ENCODE data around the gene CYB5D1. TPM values are rescaled to one million over a fixed set of nuclear protein-coding genes. Genes with fewer than 3 reads are reported as not detected.
"Not testable (repeated sequence)": the region's sequence is repeated elsewhere in the genome, so short reads cannot be mapped to it uniquely, and the experiment has no call there.

The CYB5D1 gene
- polyA plus RNA-seq, 3 donors = 23.1 to 24.3 (median 23.8) TPM

DNA sequence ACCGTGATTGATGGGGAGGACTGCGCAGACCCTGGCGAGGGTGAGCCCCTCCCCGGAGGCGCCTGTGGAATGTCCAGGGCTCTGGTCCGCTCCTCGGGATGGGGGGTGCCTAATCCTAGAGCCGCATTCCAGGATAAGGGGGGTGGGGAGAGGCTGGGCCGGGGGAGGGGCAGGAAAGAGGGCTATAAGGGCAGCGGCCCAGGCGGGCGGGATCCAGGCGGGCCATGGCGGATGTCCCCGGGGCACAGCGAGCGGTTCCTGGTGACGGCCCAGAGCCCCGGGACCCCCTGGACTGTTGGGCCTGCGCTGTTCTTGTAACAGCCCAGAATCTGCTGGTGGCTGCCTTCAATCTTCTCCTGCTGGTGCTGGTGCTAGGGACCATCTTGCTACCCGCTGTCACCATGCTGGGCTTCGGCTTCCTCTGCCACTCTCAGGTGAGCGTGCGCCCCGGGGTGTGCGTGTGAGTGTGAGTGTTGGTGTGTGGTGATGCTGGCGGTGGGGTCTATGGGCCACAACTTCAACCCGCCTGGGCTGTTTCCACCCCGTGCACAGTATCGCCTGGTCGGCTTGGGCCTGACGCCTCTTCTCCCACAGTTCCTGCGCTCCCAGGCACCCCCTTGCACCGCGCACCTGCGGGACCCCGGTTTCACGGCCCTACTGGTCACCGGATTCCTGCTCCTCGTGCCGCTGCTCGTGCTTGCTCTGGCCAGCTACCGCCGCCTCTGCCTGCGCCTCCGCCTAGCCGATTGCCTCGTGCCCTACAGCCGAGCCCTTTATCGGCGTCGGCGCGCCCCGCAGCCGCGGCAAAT is 2.7 kb upstream of the CYB5D1 start, which contains the start of gene TMEM88:
Gene TMEM88 (plus strand): TSS at position 216 of the 809 bp plus-strand sequence. CDS start 9 bp downstream, at position 225.
- DNase-seq (ENCODE audit: low read depth in 3 of 3, low spot score in 2 of 3) = peak in 1 of 3 donors; percentile 18

DNA sequence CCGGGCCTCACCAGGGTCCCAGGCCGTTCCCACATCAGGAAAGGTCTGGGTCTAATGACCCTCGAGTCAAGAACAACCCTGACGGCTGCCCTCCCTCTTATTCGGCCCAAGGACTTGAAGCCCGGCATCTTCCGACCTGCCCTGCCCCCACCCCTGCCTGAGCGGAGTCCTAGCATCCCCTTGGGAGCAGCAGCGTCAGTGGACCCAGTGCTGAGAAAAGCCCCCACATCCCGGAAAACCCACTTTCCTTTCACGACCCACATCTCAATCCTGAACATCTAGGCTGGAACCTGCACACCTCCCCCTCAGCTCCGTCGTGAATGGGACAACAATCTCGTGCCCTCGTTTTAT is 2.2 kb upstream of the CYB5D1 start:
- DNase-seq (ENCODE audit: low read depth in 3 of 3, low spot score in 2 of 3) = no peak

DNA sequence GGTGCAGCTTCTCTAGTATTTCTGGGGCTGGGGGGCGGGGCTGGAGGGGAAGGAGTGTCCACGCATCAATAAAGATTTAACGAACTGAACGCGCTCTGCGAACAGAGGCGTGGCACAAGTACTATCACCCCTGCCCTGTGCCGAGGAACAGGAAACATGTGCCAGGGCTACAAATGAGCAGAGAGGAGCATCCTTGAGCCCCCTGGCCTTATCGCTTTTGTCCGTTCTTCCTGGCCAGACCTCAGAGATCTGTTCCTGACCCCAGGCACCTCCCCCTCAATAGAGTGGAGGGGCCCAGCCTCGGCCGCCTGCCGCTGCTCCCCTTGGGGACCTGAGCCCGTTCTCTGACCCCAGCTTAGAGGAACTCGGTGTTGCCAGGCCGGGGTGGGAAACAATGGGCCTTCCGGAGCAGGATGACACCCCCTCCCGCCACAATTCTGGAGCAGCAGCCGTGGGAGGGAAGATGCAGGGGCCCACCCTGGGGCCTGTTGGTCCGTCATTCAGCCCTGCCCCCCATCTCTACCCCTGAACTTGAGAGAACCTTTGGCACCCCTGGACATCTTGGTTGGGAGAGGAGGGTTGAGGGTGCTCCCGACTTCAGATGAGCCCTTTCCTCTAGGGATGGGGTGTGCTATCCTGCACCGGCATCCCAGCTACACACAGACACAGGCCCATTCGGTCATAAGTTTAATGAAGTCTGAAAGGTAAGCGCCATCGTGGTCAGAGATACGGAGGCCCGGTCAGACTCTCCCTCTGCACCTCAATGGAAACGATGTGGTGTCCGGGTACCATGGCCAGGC is 1.6 kb upstream of the CYB5D1 start:
- DNase-seq (ENCODE audit: low read depth in 3 of 3, low spot score in 2 of 3) = peak in 1 of 3 donors; percentile 33

DNA sequence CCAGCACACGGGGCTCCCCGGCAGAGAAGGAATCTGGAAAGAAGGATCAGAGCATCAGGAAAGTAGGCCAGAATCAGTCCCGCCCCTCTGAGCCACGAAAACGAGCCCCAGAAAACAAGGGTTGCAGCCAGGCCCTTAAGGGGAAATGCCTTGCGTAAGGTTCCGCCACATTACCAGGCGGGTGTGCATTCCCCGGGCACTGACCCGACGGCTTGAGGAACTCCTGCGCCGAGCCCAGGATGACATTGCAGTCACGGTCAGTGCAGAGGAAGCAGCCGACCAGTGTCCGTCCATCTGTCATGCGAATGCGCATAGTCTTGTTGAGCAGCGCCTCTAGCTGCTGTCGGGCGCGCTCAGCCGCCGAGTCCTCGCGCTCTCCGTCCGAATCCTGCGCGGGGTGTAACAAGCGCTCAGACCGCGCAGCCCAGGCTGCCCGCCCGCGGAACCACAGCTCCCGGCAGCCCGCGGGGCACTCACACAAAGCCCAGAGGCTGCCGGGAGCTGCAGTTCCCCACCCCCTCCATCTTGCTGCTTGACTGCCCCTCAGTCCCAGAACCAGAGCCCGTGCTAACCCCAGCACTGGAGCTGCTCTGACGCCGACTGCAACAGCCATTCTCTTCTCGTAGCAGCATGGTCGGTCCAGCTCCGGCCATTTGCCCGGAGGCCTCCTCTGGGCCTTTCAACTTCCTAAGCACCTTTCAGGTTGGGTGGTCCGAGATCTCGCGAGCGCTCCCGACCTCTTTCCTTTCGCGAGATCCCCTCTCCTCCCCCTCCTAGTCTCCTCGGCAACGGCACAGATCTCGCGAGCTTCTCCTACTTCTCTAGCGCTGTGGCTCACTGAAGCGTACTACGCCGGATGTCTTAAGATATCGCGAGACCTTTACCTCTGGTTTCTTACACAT is 741 bp upstream of the CYB5D1 start, which contains the start of gene NAA38:
Gene NAA38 (minus strand): TSS at position 749 of the 902 bp plus-strand sequence. CDS start 96 bp downstream, at position 653.
- DNase-seq (ENCODE audit: low read depth in 3 of 3, low spot score in 2 of 3) = peak; percentile 99 to 100 (median 99)

DNA sequence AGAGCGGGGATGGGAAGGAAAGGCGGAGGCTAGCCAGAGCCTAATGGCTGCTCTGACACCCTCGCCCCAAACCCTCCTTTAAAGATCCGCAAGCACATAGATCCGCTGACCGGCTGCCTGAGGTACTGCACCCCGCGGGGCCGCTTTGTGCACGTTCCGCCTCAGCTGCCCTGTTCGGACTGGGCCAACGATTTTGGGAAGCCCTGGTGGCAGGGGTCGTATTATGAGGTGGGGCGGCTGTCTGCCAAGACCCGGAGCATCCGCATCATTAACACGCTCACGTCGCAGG is 663 bp downstream of the CYB5D1 start:
- DNase-seq (ENCODE audit: low read depth in 3 of 3, low spot score in 2 of 3) = no peak

DNA sequence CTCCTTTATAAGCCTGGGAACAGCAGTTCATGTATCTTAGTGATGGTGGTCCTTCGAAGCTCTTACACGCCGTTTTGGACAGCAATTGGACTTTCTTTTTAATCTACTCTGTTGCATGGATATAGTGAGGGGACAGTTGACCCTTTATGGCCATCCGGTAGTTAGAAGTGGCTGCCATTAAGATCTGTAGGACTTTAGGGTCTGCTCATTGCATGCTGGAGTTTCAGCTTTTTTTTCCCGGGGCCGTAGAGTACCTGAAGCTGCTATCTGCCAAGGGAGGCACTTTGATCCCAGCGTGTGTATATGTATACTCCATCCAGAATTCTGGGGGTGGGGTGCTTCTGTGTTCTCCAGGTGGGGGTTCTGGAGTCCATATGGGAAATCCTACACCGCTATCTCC is 1.2 kb downstream of the CYB5D1 start:
- no peak for DNase-seq (ENCODE audit: low read depth in 3 of 3, low spot score in 2 of 3)

DNA sequence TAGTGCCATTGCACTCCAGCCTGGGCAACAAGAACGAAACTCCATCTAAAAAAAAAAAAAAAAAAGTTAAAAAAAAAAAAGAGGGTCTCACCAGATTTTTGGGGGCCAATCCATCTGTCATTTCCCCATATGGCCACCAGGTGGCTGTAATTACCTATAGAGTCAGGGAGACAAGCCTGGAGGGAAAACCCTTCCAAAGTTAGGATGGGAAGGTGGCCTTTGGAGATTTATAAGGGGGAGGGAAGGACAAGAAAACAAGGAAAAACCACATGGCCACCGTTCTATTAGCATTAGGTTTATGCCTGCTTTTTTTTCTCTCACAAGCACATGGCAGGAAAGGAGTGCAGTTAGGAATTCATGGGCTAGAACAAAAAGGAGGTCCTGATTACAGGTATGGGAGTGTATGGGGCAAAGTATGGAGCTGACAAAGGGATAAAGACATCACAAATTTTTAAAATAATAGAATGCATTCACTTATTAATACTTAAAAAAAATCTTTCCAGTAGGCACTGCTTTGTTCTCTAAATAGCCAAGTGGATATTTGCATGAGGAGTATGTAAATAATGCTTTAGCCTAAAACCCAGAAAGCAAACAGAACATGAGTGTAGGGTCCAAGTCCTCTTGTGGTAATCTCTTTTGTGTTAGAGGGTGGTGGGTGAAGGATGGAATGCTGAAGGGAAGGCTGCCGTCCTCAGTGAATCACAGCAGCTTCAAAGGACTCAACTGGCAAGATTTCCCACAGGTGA is 5.1 kb downstream of the CYB5D1 start:
- DNase-seq (ENCODE audit: low read depth in 3 of 3, low spot score in 2 of 3) = no peak

DNA sequence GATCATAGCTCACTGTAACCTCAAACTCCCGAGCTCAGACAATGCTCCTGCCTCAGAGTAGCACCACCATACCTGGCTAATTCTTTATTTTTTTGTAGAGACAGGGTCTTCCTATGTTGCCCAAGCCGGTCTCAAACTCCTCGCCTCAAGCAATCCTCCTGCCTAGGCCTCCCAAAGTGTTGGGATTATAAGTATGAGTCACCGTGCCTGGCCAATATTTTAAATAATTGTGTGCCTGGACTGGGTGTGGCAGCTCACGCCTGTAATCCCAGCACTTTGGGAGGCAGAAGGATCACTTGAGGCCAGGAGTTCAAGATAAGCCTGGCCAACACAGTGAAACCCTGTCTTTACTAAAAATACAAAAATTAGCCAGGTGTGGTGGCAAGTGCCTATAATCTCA is 6.6 kb downstream of the CYB5D1 start:
- DNase-seq (ENCODE audit: low read depth in 3 of 3, low spot score in 2 of 3) = not testable (repeated sequence)

DNA sequence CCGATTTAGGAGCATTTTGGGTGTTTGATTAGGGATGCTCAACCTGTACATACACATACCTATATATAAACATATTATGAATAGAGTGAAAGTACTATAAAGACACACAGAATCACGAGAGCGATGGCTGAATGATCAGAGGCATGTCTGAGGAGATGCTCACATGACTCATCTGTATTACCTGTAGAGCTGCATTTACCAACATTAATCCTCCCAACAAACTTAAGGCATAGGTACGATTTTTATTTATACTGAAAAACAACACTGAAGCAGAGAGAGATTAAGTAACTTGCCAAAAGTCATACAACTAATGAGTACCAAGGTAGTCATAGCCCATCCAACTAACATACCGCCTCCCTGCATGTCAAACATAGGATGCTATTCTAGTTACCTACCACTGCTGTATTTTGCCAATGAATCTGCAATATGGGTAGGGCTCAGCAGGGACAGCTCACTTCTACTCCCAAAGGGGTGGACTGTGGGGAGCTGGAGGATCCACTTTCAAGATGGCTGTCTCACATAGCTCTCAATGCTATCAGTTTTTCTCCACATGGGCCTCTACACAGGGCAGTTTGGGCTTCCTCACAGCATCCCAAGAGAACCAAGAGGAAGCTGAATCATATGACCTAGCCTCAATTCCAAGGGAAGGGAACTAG is 7.3 kb downstream of the CYB5D1 start:
- DNase-seq (ENCODE audit: low read depth in 3 of 3, low spot score in 2 of 3) = no peak

DNA sequence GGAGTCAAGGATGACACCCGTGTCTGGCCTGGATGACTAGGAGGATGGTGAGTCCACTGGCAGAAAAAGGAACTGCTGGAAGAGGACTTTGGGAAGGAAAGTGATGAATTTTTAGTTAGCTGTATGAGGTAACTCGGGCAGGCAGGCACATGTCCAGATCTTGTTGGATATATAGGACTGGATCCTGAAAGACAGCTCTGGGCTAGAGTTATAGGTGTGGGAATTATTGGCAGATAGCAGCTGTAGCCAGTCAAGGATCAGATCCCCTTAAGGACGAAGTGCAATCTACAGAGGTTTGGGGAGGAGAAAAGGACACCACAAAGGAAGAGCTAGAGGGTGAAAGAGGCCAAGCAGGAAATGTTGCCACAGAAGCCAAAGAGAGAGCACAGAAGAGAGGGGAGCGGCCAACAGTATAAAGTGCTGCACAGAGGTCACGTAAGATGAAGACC is 10.1 kb downstream of the CYB5D1 start:
- no peak for DNase-seq (ENCODE audit: low read depth in 3 of 3, low spot score in 2 of 3)

DNA sequence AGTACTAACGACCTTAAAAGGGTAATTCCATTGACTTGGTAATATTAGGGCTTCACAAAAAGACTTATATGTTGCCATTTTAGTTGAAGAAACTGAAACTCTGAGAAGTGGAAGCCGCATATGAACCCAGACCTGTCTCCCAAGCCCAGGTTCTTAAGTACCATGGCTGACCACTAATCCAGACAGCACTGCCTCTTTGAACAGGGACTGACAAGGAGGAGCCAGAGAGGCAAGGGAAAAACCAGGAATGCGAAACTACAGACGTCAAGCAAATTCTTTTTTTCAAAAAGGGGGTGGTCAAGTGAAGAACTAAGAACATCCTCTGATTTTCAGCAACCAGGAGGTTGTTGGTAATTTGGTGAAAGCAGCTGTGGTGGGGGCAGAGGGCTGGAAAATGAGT is 15.2 kb downstream of the CYB5D1 start:
- no peak for DNase-seq (ENCODE audit: low read depth in 3 of 3, low spot score in 2 of 3)

DNA sequence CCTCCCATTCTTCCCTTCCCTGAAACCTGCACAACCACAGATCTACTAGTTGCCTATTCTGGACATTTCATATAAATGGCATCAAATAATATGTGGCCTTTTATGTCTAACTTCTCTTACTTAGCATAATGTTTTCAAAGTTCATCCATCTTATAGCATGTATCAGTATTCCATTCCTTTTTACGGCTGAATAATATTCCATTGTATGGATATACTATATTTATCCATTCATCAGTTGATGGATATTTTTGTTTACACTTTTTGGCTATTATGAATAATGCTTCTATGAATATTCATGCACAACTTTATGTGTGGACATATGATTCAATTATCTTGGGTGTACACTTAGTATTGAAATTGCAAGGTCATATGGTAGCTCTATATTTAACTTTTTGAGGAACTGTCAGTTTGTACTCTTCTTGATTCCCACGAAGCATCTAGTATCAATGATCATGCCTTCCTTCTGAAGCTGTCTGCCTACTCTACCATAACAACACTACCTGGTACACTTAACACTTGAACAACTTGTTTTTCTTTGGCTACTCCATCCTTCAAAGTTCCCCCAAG is 18.1 kb downstream of the CYB5D1 start:
- DNase-seq (ENCODE audit: low read depth in 3 of 3, low spot score in 2 of 3) = no peak

DNA sequence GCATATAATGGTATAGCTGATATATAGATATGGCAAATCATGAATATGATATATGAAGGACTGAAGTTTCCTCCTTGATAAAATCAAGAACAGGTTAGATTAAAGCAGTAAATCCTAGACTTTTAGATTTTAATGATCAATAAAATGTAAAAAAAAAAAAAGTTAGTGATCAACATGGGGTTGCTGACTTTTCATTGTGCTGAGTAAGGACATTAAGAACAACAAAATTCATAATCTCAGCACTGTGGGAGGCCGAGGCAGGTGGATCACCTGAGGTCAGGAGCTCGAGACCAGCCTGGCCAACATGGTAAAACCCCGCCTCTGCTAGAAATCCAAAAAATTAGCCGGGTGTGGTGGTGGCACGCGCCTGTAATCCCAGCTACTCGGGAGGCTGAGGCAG is 20.4 kb downstream of the CYB5D1 start:
- DNase-seq (ENCODE audit: low read depth in 3 of 3, low spot score in 2 of 3) = no peak

DNA sequence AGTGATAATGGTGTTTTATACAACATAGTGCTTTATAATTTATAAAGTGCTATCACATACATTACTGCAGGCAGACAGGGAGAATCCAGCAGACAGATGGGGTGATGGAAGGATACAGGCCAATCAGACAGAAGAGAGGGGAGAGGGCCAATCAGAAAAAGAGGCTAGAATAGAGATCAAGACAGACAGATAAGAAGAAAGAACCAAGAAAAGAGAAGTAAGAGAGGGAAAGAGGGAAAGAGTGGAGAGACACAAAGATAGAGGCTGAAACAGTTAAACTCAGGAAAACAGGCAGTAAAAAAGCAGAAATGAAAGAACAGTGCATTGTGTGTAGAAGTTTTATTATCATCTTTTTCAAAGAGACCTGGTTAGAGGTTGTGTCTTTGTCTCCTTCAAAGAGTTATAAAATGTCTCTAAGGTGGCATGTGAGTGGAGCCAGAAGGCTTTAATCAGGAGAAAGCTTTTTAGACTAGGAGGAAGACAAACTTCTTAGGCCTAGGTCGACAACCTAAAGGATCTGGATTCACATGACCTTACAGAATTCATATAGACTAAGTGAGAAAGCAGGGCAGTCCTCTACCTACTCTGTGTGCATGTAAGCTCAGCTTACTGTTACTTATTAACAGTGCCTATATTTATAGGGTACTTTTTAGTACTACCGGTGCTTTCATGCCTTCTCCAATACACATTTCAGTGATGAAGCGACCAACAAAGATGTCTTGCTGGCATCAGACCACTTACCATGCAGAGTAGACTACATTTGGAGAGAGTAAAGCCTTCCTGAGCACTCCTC is 22.5 kb downstream of the CYB5D1 start:
- no peak for DNase-seq (ENCODE audit: low read depth in 3 of 3, low spot score in 2 of 3)

DNA sequence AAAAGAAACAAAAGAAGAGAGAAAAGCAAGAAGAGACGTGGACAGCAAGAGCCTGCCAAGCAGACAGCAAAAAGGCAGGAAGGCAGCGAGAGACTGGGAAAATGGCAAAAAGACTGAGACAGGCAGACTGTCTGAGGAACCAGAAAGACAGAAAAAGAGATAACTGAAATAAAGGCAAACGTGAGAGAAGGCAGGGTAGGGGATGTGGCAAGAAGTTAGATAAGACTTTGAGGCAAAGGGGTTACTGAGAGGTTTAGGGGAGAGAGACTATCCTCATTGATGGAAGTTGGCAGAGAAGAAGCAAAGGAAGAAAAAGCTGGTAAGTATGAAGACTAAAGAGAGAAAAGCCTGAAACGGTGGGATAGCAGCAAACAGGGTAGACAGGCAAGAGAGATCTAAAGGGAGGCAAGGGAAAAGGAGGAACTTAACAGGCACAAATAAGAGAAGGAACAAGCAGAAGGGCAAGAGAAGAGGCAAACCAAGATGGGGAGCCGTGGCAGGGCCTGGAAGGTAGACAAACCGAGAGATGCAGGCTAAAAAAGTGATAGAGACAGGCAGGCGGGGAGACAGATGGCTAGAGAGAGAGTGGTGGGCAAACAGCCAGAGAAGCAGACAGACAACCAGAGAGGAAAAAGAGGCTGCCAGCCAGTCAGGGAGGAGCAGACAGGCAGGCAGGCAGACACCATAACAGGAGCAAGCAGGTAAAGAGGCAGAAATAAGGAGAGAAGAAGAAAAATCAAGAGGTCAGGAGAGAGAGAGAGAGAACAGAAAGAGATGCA is 23.7 kb downstream of the CYB5D1 start:
- no peak for DNase-seq (ENCODE audit: low read depth in 3 of 3, low spot score in 2 of 3)

DNA sequence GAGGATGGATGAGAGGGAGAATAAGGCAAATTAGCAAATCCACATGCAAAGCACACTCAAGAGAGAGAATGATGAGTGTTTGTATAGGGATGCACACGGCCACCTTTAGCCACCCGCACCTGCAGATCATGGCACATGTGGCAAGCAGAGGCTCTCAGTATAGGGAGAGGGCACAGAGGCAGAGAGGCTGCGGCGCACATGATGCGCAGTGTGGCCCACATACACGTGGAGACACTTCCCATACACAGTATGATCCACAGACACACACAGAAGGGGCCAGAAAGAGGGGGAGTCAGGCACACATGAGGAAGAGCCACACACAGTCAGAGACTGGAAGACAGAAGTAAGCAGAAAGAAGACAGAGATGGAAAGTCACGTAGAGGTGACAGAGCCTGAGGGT is 24.3 kb downstream of the CYB5D1 start:
- DNase-seq (ENCODE audit: low read depth in 3 of 3, low spot score in 2 of 3) = no peak

DNA sequence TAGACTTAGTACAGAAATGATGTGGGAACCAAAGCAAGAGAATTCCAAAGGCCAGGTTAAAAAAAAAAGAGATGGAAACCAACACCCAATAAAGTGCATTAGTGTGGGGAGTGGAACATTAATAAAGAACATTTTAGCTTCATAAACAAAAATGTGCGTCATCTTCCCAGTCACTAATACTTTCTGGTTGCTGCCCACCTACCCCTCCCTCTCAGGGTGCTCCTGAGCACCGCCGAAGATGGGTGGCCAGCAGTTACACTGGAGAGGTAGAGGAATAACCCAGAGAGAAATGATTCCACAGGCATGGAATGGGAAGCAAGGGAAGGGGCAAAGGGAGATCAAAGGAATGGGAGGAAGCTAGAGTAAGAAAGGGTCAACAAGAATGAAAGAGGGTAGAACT is 24.8 kb downstream of the CYB5D1 start:
- DNase-seq (ENCODE audit: low read depth in 3 of 3, low spot score in 2 of 3) = no peak
